HUES64 (cell line): ENCODE measurements around the gene CACNA1S.

Experiments used
- H3K27ac ChIP-seq: 2 replicates; pipeline ENCODE4 v1.7.0; 2013; ENCODE audit warnings: low read depth, low read length, inconsistent platforms
- H3K27me3 ChIP-seq: 2 replicates; pipeline ENCODE4 v1.6.1; 2013; ENCODE audit warnings: mild to moderate bottlenecking, low read length; ENCODE audit not compliant: insufficient read depth
- H3K36me3 ChIP-seq: 2 replicates; pipeline ENCODE4 v1.6.1; 2013; ENCODE audit warnings: mild to moderate bottlenecking, low read length; ENCODE audit not compliant: insufficient read depth
- H3K4me1 ChIP-seq: 2 replicates; pipeline ENCODE4 v1.6.1; 2013; ENCODE audit warnings: mild to moderate bottlenecking, low read length, moderate library complexity; ENCODE audit not compliant: insufficient read depth
- H3K4me3 ChIP-seq: 2 replicates; pipeline ENCODE4 v1.5.1; 2013; ENCODE audit warnings: mild to moderate bottlenecking, low read length, moderate library complexity
- H3K9ac ChIP-seq: 2 replicates; pipeline ENCODE4 v1.6.1; 2013; ENCODE audit warnings: mild to moderate bottlenecking, low read depth, low read length
- H3K9me3 ChIP-seq: 2 replicates; pipeline ENCODE4 v1.6.1; 2013; ENCODE audit warnings: low read depth, low read length; ENCODE audit not compliant: insufficient read depth
- WGBS: fragments of 150-250, 120-280 bp; methylation state at CpG from one replicate; pipeline ENCODE4 v1.1.7; 2013; ENCODE audit warnings: missing lambda C conversion rate; 5-methylcytosine and 5-hydroxymethylcytosine counted together

The CACNA1S gene

GRCh38 chr1:201008666-201009360 is 103.4 kb downstream of the CACNA1S start:
- Histone ChIP-seq H3K4me3 (no peak overlapping the region), H3K9ac (no peak overlapping the region), H3K4me1 (peaks cover 9% of the 10 kb centered on the region), H3K27ac (no peak overlapping the region), H3K36me3 (0 out of 2 replicates have a peak, but pooled peaks cover 5% of the 10 kb centered on the region), H3K27me3 (no peaks in the 10 kb centered on the region), H3K9me3 (no peaks in the 10 kb centered on the region)
- WGBS: 90% methylated on average over 22 of the region's 22 CpGs

DNA sequence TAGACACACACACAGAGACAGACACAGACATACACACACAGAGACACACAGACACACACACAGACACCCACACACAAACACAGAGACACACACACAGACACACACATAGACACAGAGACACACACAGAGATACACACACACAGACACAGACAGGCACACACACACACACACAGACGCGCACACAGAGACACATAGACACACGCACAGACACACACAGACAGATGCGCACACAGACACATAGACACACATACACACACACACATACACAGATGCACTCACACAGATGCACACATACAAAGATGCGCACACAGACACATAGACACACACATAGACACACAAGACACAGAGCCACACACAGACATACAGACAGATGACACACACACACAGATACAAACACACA is 104.7 kb downstream of the CACNA1S start:
- WGBS: 94% methylated on average over 5 of the region's 5 CpGs

GRCh38 chr1:201006450-201006849 is 105.8 kb downstream of the CACNA1S start:
- H3K4me3 ChIP-seq: no peak overlapping the region
- H3K27ac ChIP-seq: no peak overlapping the region
- no peaks in the 10 kb centered on the region for H3K27me3 ChIP-seq
- no peaks in the 10 kb centered on the region for H3K9me3 ChIP-seq
- peaks cover 14% of the 10 kb centered on the region; the same call in 1 of the 2 replicates for H3K36me3 ChIP-seq
- H3K9ac ChIP-seq: no peak overlapping the region
- peaks cover 9% of the 10 kb centered on the region for H3K4me1 ChIP-seq
- WGBS: 92% methylated on average over 2 of the region's 2 CpGs

More for the DNA sequence above, 104.7 kb downstream of the CACNA1S start:
- peaks cover 8% of the 10 kb centered on the region; the same call in 1 of the 2 replicates for H3K36me3 ChIP-seq
- no peak overlapping the region for H3K4me3 ChIP-seq
- H3K27ac ChIP-seq: no peak overlapping the region
- no peaks in the 10 kb centered on the region for H3K27me3 ChIP-seq
- no peaks in the 10 kb centered on the region for H3K9me3 ChIP-seq
- H3K9ac ChIP-seq: no peak overlapping the region
- H3K4me1 ChIP-seq: peaks cover 9% of the 10 kb centered on the region

GRCh38 chr1:201004732-201005131 is 107.5 kb downstream of the CACNA1S start:
- 96% methylated on average over 14 of the region's 14 CpGs for WGBS
- Histone ChIP-seq H3K9ac (no peak overlapping the region), H3K4me3 (no peak overlapping the region), H3K4me1 (no peaks in the 10 kb centered on the region), H3K9me3 (no peaks in the 10 kb centered on the region), H3K36me3 (peaks cover 17% of the 10 kb centered on the region), H3K27ac (no peak overlapping the region), H3K27me3 (no peaks in the 10 kb centered on the region)

DNA sequence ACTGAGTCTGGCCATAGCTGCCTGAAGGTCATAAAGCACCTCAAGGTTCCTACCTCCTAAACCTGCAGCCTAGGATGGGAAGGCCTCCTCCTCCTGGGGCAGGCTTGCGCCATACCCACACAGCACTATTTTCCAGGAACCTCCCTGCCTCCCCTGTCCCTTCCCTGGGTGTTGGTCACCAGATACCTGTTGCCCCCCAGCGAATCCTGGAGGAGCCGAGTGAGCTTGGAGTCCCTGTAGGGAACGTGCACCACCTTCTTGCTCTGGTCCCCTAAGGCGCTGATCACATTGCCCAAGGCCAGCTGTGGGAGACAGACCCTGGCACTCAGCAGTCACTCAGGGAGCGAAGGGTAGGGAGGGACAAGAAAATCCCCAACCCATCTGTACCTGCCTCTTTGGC is 108.1 kb downstream of the CACNA1S start:
- WGBS: 94% methylated on average over 6 of the region's 6 CpGs

GRCh38 chr1:201002510-201002909 is 109.7 kb downstream of the CACNA1S start:
- H3K4me3 ChIP-seq: no peak overlapping the region
- WGBS: 95% methylated on average over 1 of the region's 1 CpG
- H3K4me1 ChIP-seq: no peaks in the 10 kb centered on the region
- no peaks in the 10 kb centered on the region for H3K9me3 ChIP-seq
- peaks cover 27% of the 10 kb centered on the region for H3K36me3 ChIP-seq
- H3K9ac ChIP-seq: no peak overlapping the region
- H3K27ac ChIP-seq: no peak overlapping the region
- H3K27me3 ChIP-seq: no peaks in the 10 kb centered on the region

More for the DNA sequence above, 108.1 kb downstream of the CACNA1S start:
- Histone ChIP-seq H3K27ac (no peak overlapping the region), H3K4me1 (no peaks in the 10 kb centered on the region), H3K9me3 (no peaks in the 10 kb centered on the region), H3K27me3 (no peaks in the 10 kb centered on the region), H3K9ac (no peak overlapping the region), H3K4me3 (no peak overlapping the region), H3K36me3 (peaks cover 17% of the 10 kb centered on the region)

GRCh38 chr1:201001962-201002361 is 110.3 kb downstream of the CACNA1S start:
- Histone ChIP-seq H3K9ac (no peak overlapping the region), H3K27ac (no peak overlapping the region), H3K9me3 (no peaks in the 10 kb centered on the region), H3K27me3 (no peaks in the 10 kb centered on the region), H3K4me3 (no peak overlapping the region), H3K4me1 (no peaks in the 10 kb centered on the region), H3K36me3 (peaks cover 27% of the 10 kb centered on the region)
- WGBS: 86% methylated on average over 11 of the region's 11 CpGs

- Histone ChIP-seq H3K4me3 (no peak overlapping the region), H3K36me3 (peaks cover 29% of the 10 kb centered on the region), H3K9me3 (no peaks in the 10 kb centered on the region), H3K9ac (no peak overlapping the region), H3K27me3 (no peaks in the 10 kb centered on the region), H3K4me1 (no peaks in the 10 kb centered on the region), H3K27ac (no peak overlapping the region)
- 94% methylated on average over 25 of the region's 25 CpGs for WGBS
Measured at GRCh38 chr1:201000391-201000790, 111.8 kb downstream of the CACNA1S start.

- Histone ChIP-seq H3K4me1 (no peaks in the 10 kb centered on the region), H3K27ac (no peak overlapping the region), H3K4me3 (no peak overlapping the region), H3K9ac (no peak overlapping the region), H3K36me3 (peaks cover 25% of the 10 kb centered on the region), H3K27me3 (no peaks in the 10 kb centered on the region), H3K9me3 (no peaks in the 10 kb centered on the region)
- 96% methylated on average over 13 of the region's 14 CpGs for WGBS
Measured at GRCh38 chr1:200999667-201000066, 112.6 kb downstream of the CACNA1S start.

- Histone ChIP-seq H3K27ac (no peak overlapping the region), H3K27me3 (no peaks in the 10 kb centered on the region), H3K4me1 (no peaks in the 10 kb centered on the region), H3K9me3 (no peaks in the 10 kb centered on the region), H3K9ac (no peak overlapping the region), H3K36me3 (peaks cover 23% of the 10 kb centered on the region), H3K4me3 (no peak overlapping the region)
- 95% methylated on average over 16 of the region's 16 CpGs for WGBS
Measured at GRCh38 chr1:200998323-200998722, 113.9 kb downstream of the CACNA1S start.

DNA sequence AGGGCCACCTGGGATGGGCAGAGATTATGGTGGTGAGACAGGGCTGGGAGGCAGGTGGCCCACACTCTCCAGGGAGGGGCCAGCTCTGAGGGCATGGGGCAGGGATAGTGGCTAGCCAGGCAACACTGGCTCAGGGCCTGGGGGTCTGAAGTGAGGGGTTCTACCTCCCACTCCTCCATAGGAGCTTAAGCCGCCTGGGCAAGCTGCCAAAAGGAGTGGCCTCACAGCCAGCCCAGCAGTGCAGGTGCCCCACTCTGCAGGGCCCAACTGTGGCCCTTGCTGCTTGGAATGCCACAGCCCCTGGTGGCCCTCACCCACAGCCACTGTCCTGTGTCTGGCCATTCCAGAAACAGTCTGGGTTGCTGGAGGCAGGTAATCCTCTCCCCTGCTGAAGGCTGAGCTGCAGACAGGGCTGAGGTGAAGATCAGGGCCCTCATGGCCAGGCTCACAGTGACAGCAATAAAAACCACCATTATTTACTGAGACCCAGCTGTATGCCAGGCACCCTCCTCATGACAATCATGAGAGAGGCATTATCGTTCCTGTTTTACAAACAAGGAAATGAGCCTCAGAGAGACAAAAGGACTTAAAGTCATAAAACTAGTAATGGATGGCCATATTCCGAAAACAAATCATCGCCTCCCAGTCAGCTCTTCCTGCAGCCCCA is 119.7 kb downstream of the CACNA1S start:
- H3K9me3 ChIP-seq: no peaks in the 10 kb centered on the region
- WGBS: 94% methylated on average over 4 of the region's 4 CpGs
- no peaks in the 10 kb centered on the region for H3K27me3 ChIP-seq
- H3K27ac ChIP-seq: no peak overlapping the region
- H3K9ac ChIP-seq: no peak overlapping the region
- no peaks in the 10 kb centered on the region for H3K4me1 ChIP-seq
- peaks cover 28% of the 10 kb centered on the region for H3K36me3 ChIP-seq
- H3K4me3 ChIP-seq: no peak overlapping the region
